Measurements from ENCODE around the gene TINCR. TPM values are rescaled to one million over a fixed set of nuclear protein-coding genes. Genes with fewer than 3 reads are reported as not detected.

TINCR gene
- total RNA-seq, 1 experiment from 2014 or later, result 0.34 TPM

GRCh38 chr19:5545984-5546383, 21.8 kb downstream of the TINCR start:
- Histone ChIP-seq H3K4me3 (ENCODE audit: low read depth, low read length, poor library complexity, severe bottlenecking) (no peak overlapping the region), H3K36me3 (ENCODE audit: insufficient read depth, low read length, poor library complexity, severe bottlenecking) (no peaks in the 10 kb centered on the region), H3K27me3 (replicated peaks; ENCODE audit: insufficient read depth, low read depth, low read length, poor library complexity) (no peaks in the 10 kb centered on the region), H3K4me1 (ENCODE audit: insufficient read depth, low read length, poor library complexity, severe bottlenecking) (no peaks in the 10 kb centered on the region), H3K27ac (ENCODE audit: low read depth, low read length, poor library complexity, severe bottlenecking) (no peak overlapping the region), H3K9me3 (ENCODE audit: low read depth, low read length, poor library complexity, severe bottlenecking) (no peaks in the 10 kb centered on the region)
- TF ChIP-seq CTCF (conservative IDR thresholded peaks at IDR 0.05; ENCODE audit: low read depth, low read length) (no peak), EZH2 (IDR thresholded peaks at IDR 0.05; ENCODE audit: borderline replicate concordance, low read depth, low read length, poor library complexity, severe bottlenecking) (no peak)
- ChIA-PET CTCF (no interaction called here), POLR2A (ENCODE audit: low non-redundant PET) (interaction anchor here (0.5 kb wide), 1 partner anchor 173 kb away, joined by 3 read pairs; no protein-coding TSS in a partner anchor)
- DNase-seq (ENCODE audit: low spot score), result no peak
- intact Hi-C loops (cut with micrococcal nuclease; ENCODE audit: unreplicated experiment), result no loop called here
- BruUV-seq (replicated peaks), result no TSS peak

GRCh38 chr19:5545051-5545450, 22.7 kb downstream of the TINCR start:
- intact Hi-C loops (cut with micrococcal nuclease; ENCODE audit: unreplicated experiment), result no loop called here
- no TSS peak for BruUV-seq (replicated peaks)
- TF ChIP-seq CTCF (conservative IDR thresholded peaks at IDR 0.05; ENCODE audit: low read depth, low read length) (no peak), EZH2 (IDR thresholded peaks at IDR 0.05; ENCODE audit: borderline replicate concordance, low read depth, low read length, poor library complexity, severe bottlenecking) (no peak)
- H3K27ac ChIP-seq (ENCODE audit: low read depth, low read length, poor library complexity, severe bottlenecking), result no peak overlapping the region
- no peak for DNase-seq (ENCODE audit: low spot score)
- CTCF ChIA-PET, result no interaction called here
- no peaks in the 10 kb centered on the region for H3K4me1 ChIP-seq (ENCODE audit: insufficient read depth, low read length, poor library complexity, severe bottlenecking)
- H3K36me3 ChIP-seq (ENCODE audit: insufficient read depth, low read length, poor library complexity, severe bottlenecking), result no peaks in the 10 kb centered on the region
- POLR2A ChIA-PET (ENCODE audit: low non-redundant PET), result no interaction called here
- no peak overlapping the region for H3K4me3 ChIP-seq (ENCODE audit: low read depth, low read length, poor library complexity, severe bottlenecking)
- no peaks in the 10 kb centered on the region for H3K9me3 ChIP-seq (ENCODE audit: low read depth, low read length, poor library complexity, severe bottlenecking)
- H3K27me3 ChIP-seq (replicated peaks; ENCODE audit: insufficient read depth, low read depth, low read length, poor library complexity), result no peaks in the 10 kb centered on the region

- H3K9me3 ChIP-seq (ENCODE audit: low read depth, low read length, poor library complexity, severe bottlenecking), result no peaks in the 10 kb centered on the region
- intact Hi-C loops (cut with micrococcal nuclease; ENCODE audit: unreplicated experiment), result no loop called here
- POLR2A ChIA-PET (ENCODE audit: low non-redundant PET), result no interaction called here
- CTCF ChIA-PET, result no interaction called here
- no peak overlapping the region for H3K4me3 ChIP-seq (ENCODE audit: low read depth, low read length, poor library complexity, severe bottlenecking)
- peaks cover 9% of the 10 kb centered on the region for H3K4me1 ChIP-seq (ENCODE audit: insufficient read depth, low read length, poor library complexity, severe bottlenecking)
- BruUV-seq (replicated peaks), result no TSS peak
- DNase-seq (ENCODE audit: low spot score), result peak; percentile 65
- no peaks in the 10 kb centered on the region for H3K36me3 ChIP-seq (ENCODE audit: insufficient read depth, low read length, poor library complexity, severe bottlenecking)
- H3K27me3 ChIP-seq (replicated peaks; ENCODE audit: insufficient read depth, low read depth, low read length, poor library complexity), result no peaks in the 10 kb centered on the region
- no peak overlapping the region for H3K27ac ChIP-seq (ENCODE audit: low read depth, low read length, poor library complexity, severe bottlenecking)
- TF ChIP-seq CTCF (conservative IDR thresholded peaks at IDR 0.05; ENCODE audit: low read depth, low read length), result peak; percentile 49
- TF ChIP-seq EZH2 (IDR thresholded peaks at IDR 0.05; ENCODE audit: borderline replicate concordance, low read depth, low read length, poor library complexity, severe bottlenecking), result no peak
Measured at GRCh38 chr19:5542665-5543064, 25.1 kb downstream of the TINCR start.
